CD4-positive, alpha-beta T cell (primary cell): Measurements from ENCODE around the gene PROSER2. TPM values are rescaled to one million over a fixed set of nuclear protein-coding genes. Genes with fewer than 3 reads are reported as not detected.

ENCODE experiments used
- ATAC-seq: fragments of 200-7000 bp; cut with Tn5 transposase; one replicate; pipeline ENCODE4 v1.10.0; 2022; ENCODE audit warnings: mild to moderate bottlenecking; ENCODE audit not compliant: poor library complexity
- CTCF ChIA-PET: fragments of 350-600 bp; sonication (Branson Sonifier 250); formaldehyde crosslinking; loops from one replicate; lab custom pipeline; 2021; ENCODE audit warnings: antibody characterized with exemption, inconsistent platforms; lab: Charles Lee
- POLR2A ChIA-PET: fragments of 350-600 bp; sonication (Branson Sonifier 250); formaldehyde crosslinking; loops from one replicate; lab custom pipeline; 2021; ENCODE audit warnings: antibody characterized with exemption, inconsistent platforms; lab: Charles Lee
- DNase-seq, 14 experiments: peaks; one replicate each; pipeline ENCODE4 v3.0.0-alpha.2; 2013 to 2020; ENCODE audit warnings: mixed read lengths in 2 of 14
- H3K27ac ChIP-seq, 2 donors: one replicate each; pipeline versions ENCODE4 v1.5.1 to v1.7.0; 2013; ENCODE audit warnings: low read length in 2 of 2, low read depth in 1 of 2, mild to moderate bottlenecking in 1 of 2
- H3K27me3 ChIP-seq, 2 experiments: 1 replicate in 1 of 2; 2 replicates in 1 of 2; pipeline versions ENCODE4 v1.6.1 to v1.7.0; 2013; ENCODE audit warnings: low read length in 2 of 2, control low read depth in 1 of 2, mild to moderate bottlenecking in 1 of 2, moderate library complexity in 1 of 2; ENCODE audit not compliant: insufficient read depth in 2 of 2, control insufficient read depth in 1 of 2
- H3K36me3 ChIP-seq: one replicate; pipeline ENCODE4 v1.6.1; 2013; ENCODE audit warnings: low read length, control low read depth; ENCODE audit not compliant: insufficient read depth
- H3K4me1 ChIP-seq: one replicate; pipeline ENCODE4 v1.6.1; 2013; ENCODE audit warnings: low read length, control low read depth; ENCODE audit not compliant: insufficient read depth
- H3K4me3 ChIP-seq: one replicate; pipeline ENCODE4 v1.5.1; 2013; ENCODE audit warnings: mild to moderate bottlenecking, low read length, moderate library complexity
- H3K9me3 ChIP-seq, 2 experiments: 1 replicate in 1 of 2; 2 replicates in 1 of 2; pipeline versions ENCODE4 v1.6.1 to v1.7.0; 2013; ENCODE audit warnings: low read length in 2 of 2, mild to moderate bottlenecking in 2 of 2, control low read depth in 1 of 2, moderate library complexity in 1 of 2; ENCODE audit not compliant: control insufficient read depth in 1 of 2, insufficient read depth in 1 of 2
- H3K27ac Mint-ChIP-seq: one replicate; pipeline ENCODE4 v1.8.0; 2020; ENCODE audit warnings: mixed read lengths
- H3K27me3 Mint-ChIP-seq: one replicate; pipeline ENCODE4 v1.8.0; 2021; ENCODE audit warnings: mixed read lengths
- H3K36me3 Mint-ChIP-seq: one replicate; pipeline ENCODE4 v1.8.0; 2021; ENCODE audit warnings: low read depth, mixed read lengths
- H3K4me1 Mint-ChIP-seq: one replicate; pipeline ENCODE4 v1.8.0; 2021; ENCODE audit warnings: low read depth, mixed read lengths
- H3K4me3 Mint-ChIP-seq: one replicate; pipeline ENCODE4 v1.8.0; 2020; ENCODE audit warnings: mild to moderate bottlenecking, mixed read lengths
- H3K9me3 Mint-ChIP-seq: one replicate; pipeline ENCODE4 v1.8.0; 2020; ENCODE audit warnings: mixed read lengths
- CTCF ChIP-seq: fragments of 200-600 bp; IDR thresholded peaks from one replicate; pipeline ENCODE4 v1.8.0; 2022; ENCODE audit warnings: antibody characterized with exemption, mild to moderate bottlenecking
- intact Hi-C, 2 experiments: fragments of 100-400 bp; cut with DNase I in 1 of 2; cut with micrococcal nuclease in 1 of 2; formaldehyde crosslinking; loops; one replicate each; pipeline versions ENCODE4 v1.15.1 to v1.9.0; 2023 to 2025; cut with DNase I, micrococcal nuclease
- total RNA-seq, 174 experiments: library from RNA in 2 of 174; stranded (reverse) in 2 of 174; gene quantifications; one replicate each; pipeline ENCODE4 v1.2.3 and lab custom pipeline; 2021 to 2026

The PROSER2 gene
- total RNA-seq, 2 experiments from 2014 or later, result 1.1 TPM

- CTCF ChIA-PET, result no interaction called here
- DNase-seq (no peak), ATAC-seq (no peak)
- no peak overlapping the region for H3K27ac Mint-ChIP-seq
- Histone ChIP-seq H3K4me1 (peaks cover 14% of the 10 kb centered on the region), H3K27ac (no peak overlapping the region), H3K9me3 (no peaks in the 10 kb centered on the region), H3K27me3 (no peaks in the 10 kb centered on the region), H3K4me3 (no peak overlapping the region), H3K36me3 (no peaks in the 10 kb centered on the region)
- no peaks in the 10 kb centered on the region for H3K27me3 Mint-ChIP-seq
- no peak for TF ChIP-seq CTCF
- intact Hi-C loops, result no loop called here
- no peaks in the 10 kb centered on the region for H3K4me1 Mint-ChIP-seq
- no peaks in the 10 kb centered on the region for H3K9me3 Mint-ChIP-seq
- POLR2A ChIA-PET, result no interaction called here
- H3K4me3 Mint-ChIP-seq, result no peak overlapping the region
- H3K36me3 Mint-ChIP-seq, result no peaks in the 10 kb centered on the region
These were observed 57.9 kb downstream of the PROSER2 start for GRCh38 chr10:11881030-11881476.

GRCh38 chr10:11881477-11882417 is 58.6 kb downstream of the PROSER2 start:
- Histone ChIP-seq H3K27me3 (no peaks in the 10 kb centered on the region), H3K36me3 (no peaks in the 10 kb centered on the region), H3K4me1 (peaks cover 14% of the 10 kb centered on the region), H3K9me3 (no peaks in the 10 kb centered on the region), H3K27ac (no peak overlapping the region), H3K4me3 (no peak overlapping the region)
- Mint-ChIP-seq H3K4me1 (no peaks in the 10 kb centered on the region), H3K4me3 (no peak overlapping the region), H3K9me3 (no peaks in the 10 kb centered on the region), H3K27me3 (no peaks in the 10 kb centered on the region), H3K27ac (no peak overlapping the region), H3K36me3 (no peaks in the 10 kb centered on the region)
- no peak for TF ChIP-seq CTCF
- ChIA-PET CTCF (no interaction called here), POLR2A (no interaction called here)
- DNase-seq (no peak), ATAC-seq (no peak)
- intact Hi-C loops, result no loop called here

GRCh38 chr10:11882646-11883375 is 59.7 kb downstream of the PROSER2 start:
- Histone ChIP-seq H3K36me3 (no peaks in the 10 kb centered on the region), H3K4me3 (no peak overlapping the region), H3K27ac (no peak overlapping the region), H3K4me1 (peaks cover 14% of the 10 kb centered on the region), H3K27me3 (no peaks in the 10 kb centered on the region), H3K9me3 (no peaks in the 10 kb centered on the region)
- ChIA-PET CTCF (no interaction called here), POLR2A (no interaction called here)
- intact Hi-C loops, result no loop called here
- H3K4me1 Mint-ChIP-seq, result no peaks in the 10 kb centered on the region
- no peaks in the 10 kb centered on the region for H3K27me3 Mint-ChIP-seq
- H3K4me3 Mint-ChIP-seq, result no peak overlapping the region
- no peak for DNase-seq
- no peak for ATAC-seq
- H3K27ac Mint-ChIP-seq, result no peak overlapping the region
- no peaks in the 10 kb centered on the region for H3K9me3 Mint-ChIP-seq
- H3K36me3 Mint-ChIP-seq, result no peaks in the 10 kb centered on the region
- TF ChIP-seq CTCF, result no peak
